Measurements from ENCODE around the gene C12orf75. TPM values are rescaled to one million over a fixed set of nuclear protein-coding genes. Genes with fewer than 3 reads are reported as not detected.
"Not testable (repeated sequence)": the region's sequence is repeated elsewhere in the genome, so short reads cannot be mapped to it uniquely, and the experiment has no call there.

Gene C12orf75
- polyA plus RNA-seq, 1 donor = 81.0 TPM

DNA sequence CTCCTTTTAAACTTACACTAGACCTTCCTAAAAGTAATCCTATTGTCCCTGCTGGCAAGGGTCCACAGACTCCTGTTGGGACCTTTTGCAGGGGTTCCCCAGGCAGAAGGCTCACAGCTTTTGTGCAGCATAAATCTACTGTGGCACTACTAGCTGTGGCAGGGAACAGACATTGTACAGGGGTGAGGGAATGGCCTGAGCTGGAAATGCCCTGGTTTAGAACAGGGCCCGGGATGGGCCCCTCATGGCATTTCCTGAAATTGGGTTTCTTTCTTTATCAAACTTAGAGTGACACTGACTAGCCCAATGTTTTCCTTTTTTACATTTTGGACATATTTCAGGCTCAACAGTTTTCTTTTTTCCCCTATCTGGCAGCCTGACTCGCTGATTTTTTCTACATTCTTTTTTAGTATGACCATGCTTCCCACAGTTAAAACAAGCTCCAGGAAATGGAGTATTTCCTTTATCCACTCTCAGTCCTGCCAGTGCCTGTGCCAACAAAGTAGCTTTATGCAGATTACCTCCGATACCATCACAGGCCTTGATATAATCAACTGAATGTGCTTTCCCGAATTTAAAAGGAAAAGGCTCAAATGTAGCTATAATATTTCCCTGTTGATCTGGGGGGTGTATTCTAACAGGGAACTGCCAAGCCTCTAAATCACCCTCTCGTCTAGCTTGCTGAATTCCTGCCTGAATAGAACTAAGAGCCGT, 22.7 kb upstream of the C12orf75 start:
- DNase-seq = not testable (repeated sequence)

DNA sequence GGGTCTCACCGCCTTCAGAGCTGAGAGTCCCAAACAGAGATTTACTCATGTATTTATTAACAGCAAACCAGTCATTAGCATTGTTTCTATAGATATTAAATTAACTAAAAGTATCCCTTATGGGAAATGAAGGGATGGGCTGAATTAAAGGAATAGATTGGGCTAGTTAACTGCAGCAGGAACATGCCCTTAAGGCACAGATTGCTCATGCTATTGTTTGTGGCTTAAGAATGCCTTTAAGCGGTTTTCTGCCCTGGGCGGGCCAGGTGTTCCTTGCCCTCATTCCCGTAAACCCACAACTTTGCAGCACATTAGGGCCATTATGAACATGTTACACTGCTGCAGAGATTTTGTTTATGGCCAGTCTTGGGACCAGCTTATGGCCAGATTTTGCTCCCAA, 21.7 kb upstream of the C12orf75 start:
- not testable (repeated sequence) for DNase-seq

DNA sequence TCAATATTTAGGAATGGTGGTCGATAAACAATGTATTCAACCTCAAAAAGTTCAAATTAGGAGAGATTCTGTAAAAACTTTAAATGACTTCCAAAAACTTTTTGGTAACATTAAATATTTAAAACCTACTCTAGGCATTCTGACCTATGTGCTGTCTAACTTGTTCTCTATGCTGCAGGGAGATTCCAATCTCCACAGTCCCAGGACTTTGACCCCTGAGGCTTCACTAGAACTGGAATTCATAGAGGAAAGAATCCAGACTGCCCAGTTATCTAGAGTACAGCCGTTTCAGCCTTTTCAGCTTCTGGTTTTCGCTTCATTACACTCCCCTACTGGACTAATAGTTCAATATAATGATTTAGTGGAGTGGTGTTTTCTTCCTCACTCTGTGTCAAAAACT, 21.1 kb upstream of the C12orf75 start:
- not testable (repeated sequence) for DNase-seq

DNA sequence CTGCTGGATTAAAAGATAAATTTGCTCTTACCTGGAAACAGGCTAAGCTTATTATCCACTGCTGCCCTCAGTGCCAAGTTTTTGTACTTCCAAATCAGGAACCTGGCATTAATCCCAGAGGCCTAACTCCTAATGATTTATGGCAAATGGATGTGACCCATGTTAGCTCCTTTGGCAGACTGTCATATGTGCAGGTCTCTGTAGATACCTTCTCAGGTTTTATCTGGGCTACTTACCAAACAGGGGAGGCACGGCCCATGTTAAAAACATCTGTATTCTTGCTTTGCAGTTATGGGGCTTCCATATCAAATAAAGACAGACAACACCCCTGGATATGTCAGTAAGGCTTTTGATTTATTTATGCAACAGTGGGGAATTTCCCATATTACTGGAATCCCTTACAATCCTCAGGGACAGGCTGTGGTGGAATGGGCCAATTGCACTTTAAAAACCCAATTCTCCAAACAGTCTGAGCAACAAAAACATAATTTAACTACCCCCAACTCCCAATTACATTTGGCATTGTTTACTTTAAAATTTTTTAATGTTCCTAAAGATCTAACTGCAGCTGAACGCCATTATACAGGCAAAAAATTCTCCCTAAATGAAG, 19.9 kb upstream of the C12orf75 start:
- not testable (repeated sequence) for DNase-seq

DNA sequence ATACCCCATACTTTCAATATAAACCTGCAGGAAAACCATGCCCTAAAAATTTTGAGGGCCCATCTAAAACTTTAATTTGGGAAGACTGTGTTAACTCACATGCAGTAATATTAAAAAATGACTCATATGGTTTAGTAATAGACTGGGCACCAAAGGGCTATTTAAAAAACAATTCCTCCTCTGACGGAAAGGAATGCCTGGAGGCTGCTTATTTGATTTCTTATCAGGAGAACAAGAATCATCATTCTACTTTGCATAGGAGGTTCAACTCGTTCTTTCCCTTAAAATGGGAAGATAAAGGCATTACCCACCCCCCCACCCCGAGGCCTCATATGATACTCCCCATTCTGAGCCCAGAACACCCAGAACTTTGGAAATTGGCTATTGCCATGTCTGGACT, 18.6 kb upstream of the C12orf75 start:
- not testable (repeated sequence) for DNase-seq

DNA sequence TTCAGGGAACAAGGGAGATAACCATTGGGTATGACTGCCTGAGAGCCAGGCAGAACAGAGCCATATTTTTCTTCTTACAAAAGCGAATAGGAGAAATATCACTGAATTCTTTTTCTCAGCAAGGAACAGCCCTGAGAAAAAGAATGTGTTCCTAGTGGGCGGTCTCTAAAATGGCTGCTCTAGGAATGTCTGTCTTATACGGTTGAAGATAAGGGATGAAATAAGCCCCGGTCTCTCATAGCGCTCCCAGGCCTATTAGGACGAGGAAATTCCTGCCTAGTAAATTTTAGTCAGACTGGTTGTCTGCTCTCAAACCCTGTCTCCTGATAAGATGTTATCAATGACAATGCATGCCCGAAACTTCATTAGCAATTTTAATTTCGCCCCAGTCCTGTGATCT, 16.7 kb upstream of the C12orf75 start:
- not testable (repeated sequence) for DNase-seq

DNA sequence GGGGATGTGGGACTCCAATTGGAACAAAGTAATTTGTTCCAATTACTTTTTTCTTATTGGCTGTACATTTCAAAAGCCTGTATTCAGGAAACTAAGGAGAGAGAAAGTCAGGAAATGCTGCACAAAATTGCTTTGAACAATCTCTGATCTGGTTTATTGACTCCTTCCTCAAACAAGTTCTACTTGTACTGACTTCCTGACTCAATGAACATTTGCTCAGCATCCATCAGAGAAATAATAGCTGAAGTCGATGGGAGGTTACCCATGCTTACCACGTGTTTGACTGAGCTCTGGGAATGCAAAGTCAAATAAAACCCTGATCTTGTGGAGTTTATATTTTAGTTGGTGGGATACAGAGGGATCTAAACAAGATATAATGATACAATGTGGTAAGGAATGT, 15.4 kb upstream of the C12orf75 start:
- no peak for DNase-seq

DNA sequence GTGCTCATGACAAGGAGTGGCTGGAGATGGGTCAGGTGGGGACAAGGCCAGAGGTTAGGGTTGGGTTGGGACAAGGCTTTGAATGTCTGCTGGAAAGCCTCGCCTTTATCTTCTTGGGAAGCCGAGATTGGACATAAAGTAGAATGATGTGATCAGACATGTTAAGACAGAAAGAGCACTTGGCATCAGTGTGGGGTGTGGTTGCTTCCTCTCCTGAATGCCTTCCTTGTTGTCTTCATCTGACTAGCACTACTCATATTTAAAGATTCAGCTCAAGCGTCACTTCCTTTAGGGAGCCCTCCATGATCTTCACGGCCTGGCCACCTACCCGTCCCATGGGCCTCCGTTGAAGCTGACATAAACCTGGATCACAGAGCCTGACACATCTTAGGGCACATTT, 14.8 kb upstream of the C12orf75 start:
- no peak for DNase-seq

DNA sequence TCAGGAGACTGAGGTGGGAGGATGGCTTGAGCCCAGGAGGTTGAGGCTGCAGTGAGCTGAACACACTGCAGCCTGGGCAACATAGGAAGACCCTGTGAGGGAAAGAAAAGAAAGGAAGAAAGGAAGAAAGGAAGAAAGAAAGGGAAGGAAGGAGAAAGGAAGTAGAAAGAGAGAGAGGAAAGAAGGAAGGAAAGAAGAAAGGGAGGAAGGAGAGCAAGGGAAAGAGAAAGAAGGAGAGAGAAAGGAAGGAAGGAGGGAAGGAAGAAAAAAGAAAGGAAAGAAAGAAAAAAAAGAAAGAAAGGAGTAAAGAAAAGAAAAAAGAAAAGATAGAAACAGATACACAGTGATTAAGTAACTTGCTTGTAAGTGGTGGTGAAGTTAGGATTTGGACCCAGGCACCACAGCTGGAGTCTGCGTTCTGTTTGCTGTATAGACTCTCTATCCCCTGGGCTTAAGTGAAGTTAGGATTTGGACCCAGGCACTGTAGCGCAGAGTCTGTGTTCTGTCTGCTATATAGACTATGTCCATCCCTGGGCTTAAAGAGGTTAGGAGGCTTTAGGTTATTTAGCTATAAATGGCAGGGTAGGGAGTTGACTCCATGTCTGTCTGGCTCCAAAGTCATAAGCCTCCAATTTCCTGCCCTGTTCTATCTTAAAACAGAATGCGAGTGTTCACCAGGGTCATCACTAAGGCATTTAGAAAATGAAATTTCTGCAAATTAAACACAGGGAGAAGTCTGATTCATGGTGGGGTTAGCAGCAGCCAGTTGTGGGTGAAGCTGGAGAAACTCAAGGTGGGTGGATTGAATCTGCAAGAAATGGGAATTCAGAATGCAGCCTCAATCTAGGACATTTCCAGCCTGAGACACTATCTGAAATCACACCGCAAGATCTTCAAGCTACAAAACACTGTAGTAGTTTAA, 13.3 kb upstream of the C12orf75 start:
- DNase-seq = no peak

DNA sequence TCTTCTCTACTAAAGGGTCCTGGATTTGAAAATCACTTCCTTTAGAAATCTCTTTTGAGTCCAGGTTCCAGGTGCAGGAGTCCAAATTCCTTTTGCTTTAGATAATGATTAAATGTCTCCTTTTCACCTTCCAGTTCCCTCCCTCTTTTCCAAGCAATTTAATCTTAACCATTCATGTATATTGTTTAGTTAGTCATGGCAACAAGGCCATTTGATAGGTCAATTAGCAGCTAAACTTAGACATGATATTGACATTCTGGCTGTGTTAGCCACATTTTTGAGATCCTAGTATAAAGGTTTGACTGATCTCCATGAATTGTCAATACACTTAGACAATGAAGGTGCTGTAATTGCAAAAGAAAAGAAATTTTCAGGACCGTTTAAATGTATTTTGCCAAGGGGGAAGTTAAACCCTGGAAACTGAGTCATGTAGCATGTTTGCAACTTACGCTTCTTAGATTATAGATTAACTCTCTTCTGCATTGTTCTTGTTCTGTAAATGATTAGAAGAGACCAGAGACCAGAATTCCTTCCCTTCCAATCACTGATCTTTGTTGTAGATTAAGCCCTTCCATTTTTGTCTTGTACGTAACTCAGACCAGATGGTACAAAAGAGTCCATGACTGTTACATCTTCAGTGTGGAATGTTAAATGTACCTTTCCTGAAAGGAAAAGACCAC, 12.4 kb upstream of the C12orf75 start:
- DNase-seq = peak; percentile 53

DNA sequence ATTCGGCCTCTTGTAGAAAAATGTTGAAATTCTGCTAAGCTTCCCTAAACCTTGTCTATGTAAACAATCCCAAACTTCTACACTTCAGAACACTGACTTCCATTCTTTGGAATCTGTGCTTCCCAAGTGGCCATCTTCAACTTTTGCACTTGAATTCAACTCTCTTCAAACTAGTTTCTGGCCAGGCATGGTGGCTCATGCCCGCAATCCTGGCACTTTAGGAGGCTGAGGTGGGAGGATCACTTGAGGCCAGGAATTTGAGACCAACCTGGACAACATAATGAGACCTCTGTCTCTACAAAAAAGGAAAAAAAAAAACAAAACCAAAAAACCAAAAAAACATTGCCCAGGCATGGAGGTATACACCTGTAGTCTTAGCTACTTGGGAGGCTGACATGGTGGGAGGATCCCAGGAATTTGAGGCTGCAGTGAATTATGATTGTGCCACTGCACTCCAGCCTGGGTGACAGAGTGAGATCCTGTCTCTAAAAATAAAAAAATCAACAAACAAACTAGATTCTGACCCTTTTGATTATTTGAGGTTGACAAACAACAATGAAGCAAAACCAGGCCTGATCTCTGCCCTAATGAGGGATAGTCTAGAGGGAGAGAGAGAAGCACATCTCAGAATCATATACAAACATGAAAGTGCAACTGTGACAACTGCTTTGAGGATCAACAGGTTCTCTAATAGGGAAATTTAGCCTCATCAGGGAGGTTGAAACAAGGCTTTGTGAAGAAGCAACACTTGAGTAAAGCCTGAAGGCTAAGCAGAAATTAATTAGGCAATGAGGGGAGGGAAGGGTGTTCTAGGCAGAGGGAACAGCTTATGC, 11.6 kb upstream of the C12orf75 start:
- no peak for DNase-seq

DNA sequence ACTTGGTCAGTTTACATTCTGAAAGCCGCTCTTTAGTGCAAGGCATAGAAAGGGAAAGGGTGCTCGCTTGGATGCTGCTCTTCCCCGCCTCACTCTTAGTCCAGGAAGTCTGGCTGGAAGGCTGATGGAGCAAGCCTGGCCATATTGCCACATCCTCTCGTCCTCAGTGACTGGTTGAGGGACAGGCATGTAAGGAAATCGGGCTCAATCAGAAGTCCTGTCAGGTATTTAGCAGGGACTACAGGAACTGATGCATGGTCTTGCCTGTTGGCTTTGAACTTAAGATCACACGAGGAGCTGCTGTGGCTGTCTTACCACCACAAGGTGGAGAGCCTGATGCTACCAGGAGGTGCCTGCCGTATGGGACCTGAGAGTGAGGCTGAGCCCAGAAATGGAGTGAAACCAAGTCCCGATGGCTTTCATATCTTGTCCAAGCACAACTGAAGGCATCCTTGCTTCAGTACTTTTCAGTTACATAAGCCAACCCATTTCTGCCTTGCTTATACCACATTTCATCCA, 10.7 kb upstream of the C12orf75 start:
- no peak for DNase-seq

DNA sequence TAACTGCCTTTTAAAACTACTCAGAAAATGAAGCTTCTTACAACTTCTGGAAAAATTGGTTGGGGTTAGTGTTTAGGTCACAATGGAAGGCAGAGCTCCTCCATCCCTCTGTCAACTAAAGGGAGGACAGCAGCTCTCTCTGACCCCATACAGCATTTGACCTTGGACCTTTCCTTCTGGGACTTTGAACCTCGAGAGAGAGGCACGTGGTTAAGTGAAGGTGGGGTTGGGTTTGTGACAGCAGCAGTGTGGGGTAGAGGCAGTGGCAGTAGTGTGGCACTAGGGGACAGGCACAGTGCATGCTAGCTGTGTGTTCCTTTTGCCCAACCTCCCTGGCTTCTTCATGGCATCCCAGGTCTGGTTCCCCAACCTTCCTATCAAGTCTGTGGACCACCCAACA, 9.4 kb upstream of the C12orf75 start:
- DNase-seq = no peak

DNA sequence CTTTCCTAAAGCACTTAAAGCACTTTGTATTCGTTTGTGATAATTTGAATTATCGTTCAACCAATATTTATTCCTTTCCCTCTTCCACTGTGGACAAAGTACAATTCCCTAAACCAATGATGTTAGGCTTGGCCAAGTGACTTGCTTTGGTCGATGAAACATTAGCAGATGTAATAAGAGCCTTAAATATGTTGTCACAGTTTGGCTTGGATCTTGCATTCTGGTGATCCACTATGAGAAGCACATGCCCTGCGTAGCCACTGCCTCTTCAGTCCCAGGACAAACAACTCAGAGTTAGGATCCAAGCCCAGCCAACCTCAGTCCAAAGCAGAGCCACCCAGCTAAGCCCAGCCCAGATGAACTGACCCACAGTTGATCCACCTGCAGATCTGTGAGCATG, 8.4 kb upstream of the C12orf75 start:
- DNase-seq = no peak

DNA sequence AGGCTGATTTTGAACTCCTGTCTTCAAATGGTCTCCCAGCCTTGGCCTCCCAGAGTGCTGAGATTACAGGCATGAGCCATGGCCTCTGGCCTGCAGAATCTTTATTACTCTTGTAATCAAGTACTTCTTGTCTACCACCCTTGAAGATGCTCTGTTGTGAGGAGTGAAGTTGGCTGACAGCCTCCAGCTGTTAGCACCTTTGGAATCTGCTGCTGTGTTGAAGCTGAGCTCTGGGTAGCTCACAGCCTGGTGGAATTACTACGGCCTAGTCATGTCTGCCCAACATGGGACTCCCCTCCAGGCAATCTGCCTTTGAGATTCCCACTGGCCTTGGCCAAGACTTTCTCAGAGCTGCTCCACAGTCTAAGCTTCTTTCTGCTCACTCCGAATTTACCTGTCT, 5.8 kb upstream of the C12orf75 start:
- DNase-seq = no peak

DNA sequence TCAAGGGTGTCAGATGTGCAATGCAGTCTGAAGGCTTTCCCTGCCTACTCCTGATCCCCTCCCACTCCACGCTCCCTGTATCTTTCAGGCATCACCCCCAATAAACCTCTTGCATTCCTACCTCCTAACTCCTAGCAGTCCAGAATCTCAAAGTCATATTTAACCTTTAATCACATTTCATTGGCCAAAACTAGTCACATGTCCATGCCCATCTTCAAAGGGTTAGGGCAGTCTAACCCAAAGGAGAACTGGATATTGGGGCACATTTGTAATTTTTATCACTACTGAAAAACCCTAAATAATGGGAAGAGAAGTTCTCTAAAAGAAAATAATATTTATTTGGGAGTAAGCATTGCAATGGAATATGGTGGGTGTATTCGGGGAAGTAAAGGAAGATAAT, 5.4 kb upstream of the C12orf75 start:
- DNase-seq = no peak

DNA sequence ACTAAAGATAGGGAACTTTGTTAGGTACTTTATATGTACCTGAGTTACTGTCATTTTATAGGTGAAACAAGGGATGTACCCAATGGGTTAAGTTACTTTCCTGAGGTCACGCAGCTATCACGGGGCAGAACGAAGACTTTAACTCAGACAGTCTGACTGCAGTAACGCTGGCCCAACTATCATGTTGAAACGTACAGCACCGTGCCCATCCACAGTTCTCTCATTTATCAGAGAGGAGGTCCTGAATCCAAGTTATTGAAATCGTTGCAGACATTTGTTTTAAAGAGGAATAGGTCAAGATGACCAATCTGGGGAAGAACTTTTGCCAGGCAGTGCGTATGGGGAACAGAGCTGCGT, 587 bp upstream of the C12orf75 start:
- no peak for DNase-seq

DNA sequence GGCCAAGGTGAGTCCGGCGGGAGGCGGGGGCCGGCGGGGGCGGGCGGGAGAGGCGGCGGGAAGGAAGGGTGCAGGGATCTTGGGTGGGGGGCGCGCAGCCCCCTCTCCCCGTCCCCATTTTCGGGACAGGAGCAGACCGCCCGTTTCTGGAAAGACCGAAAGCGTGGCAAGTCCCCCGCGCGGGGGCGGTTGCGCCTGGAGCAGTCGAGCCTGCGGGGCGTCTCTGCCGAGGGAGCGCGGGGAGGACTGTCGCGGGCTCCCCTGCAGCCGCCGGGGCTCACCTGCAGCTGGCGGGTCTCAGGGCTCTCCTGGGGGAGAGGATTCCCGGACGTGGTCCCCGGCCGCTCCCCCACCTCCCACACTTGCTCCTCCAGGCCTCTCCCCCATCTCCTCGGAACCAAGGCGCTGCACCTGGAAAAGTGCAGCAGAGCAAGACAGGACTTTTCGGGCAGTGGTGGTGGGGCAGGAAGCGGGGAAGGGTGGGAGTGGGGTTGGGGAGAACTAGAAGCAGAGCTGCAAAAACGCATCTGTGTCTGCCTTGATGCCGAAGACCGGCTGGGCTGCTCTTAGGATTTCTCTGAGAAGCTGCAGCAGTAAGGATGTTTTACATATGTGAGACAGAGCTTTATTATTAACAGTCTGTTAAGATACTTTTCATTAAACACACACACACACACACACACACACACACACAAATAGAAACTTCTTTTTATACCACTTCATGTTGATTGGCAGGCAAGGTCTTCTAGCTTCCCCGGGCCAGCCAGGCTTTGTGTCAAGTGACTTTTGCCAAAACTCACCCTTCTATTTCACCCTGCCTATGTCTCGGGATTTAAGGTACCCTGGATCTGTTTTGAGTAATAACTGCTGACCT, 677 bp downstream of the C12orf75 start:
- peak; percentile 36 for DNase-seq

DNA sequence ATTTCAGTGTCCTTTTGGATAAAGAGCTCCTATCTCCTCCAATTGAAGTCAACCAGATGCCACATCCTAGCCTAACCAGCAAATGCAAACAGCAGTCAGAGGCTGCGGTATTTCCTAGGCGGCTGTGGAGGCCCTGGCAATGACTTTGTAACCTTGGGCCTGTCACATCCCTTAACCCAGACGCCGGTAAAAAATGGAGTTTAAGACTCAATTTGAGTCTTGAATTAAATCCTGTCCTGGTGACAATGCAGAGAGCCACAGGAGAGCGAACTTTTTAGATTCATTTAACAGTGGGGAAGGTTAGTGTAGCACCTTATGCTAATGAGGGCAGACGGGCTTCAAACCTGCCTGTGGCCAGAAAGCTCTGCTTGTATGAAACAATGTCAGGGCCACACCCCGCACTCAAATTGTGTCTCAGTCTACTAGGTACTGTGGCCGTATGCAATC, 1.3 kb downstream of the C12orf75 start:
- DNase-seq = no peak

DNA sequence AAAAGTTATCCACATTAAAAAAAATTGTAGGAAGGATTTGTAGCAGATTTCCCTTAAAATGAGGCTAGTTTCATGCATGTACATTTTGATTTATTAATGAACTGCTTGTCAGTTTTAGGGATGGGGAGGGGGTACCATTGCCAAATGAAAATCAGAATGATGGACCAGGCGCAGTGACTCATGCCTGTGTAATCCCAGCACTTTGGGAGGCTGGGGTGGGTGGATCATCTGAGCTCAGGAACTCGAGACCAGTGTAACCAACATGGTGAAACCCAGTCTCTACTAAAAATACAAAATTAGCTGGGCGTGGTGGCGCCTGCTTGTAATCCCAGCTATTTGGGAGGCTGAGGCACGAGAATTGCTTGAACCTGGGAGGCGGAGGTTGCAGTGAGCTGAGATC, 1.8 kb downstream of the C12orf75 start:
- not testable (repeated sequence) for DNase-seq

Data from left kidney (tissue), 2 donors.